ENCODE data around the gene NCOR1.

DNA sequence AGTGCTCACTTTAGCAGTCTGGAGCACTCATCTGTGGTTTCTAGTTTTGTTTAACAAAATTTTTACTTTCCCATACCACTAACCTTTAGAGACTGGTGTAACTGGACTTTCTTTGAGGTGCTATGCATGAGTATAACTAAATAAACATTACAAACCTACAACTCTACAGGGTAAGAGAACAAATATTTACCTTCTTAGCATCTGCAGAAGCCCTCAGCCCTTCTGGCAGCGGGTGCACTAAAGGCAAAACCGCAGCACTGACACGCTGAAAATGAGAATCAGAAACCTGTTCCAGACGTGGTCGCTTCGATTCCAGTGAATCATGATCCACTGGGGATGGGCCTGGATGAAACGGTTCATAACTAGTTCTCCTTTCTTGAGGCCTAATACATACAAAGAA, 43.7 kb downstream of the NCOR1 start:
- TF ChIP-seq, protein P1, sequence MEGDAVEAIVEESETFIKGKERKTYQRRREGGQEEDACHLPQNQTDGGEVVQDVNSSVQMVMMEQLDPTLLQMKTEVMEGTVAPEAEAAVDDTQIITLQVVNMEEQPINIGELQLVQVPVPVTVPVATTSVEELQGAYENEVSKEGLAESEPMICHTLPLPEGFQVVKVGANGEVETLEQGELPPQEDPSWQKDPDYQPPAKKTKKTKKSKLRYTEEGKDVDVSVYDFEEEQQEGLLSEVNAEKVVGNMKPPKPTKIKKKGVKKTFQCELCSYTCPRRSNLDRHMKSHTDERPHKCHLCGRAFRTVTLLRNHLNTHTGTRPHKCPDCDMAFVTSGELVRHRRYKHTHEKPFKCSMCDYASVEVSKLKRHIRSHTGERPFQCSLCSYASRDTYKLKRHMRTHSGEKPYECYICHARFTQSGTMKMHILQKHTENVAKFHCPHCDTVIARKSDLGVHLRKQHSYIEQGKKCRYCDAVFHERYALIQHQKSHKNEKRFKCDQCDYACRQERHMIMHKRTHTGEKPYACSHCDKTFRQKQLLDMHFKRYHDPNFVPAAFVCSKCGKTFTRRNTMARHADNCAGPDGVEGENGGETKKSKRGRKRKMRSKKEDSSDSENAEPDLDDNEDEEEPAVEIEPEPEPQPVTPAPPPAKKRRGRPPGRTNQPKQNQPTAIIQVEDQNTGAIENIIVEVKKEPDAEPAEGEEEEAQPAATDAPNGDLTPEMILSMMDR (conservative IDR thresholded peaks at IDR 0.05), result no peak
- no peak for TF ChIP-seq EZH2 (IDR thresholded peaks at IDR 0.05; ENCODE audit: low read depth)
